Urinary bladder (tissue), 4 donors: ENCODE results near the gene PATJ. TPM values are rescaled to one million over a fixed set of nuclear protein-coding genes. Genes with fewer than 3 reads are reported as not detected.
"Not testable (repeated sequence)": the region's sequence is repeated elsewhere in the genome, so short reads cannot be mapped to it uniquely, and the experiment has no call there.

ENCODE experiments used
- DNase-seq: peaks from one replicate; pipeline ENCODE4 v3.0.0-alpha.2; 2015; ENCODE audit errors: extremely low spot score
- H3K27ac ChIP-seq: one replicate; pipeline ENCODE4 v1.5.1; 2013; ENCODE audit warnings: low read depth, mild to moderate bottlenecking, moderate library complexity
- H3K36me3 ChIP-seq: one replicate; pipeline ENCODE4 v1.6.1; 2013; ENCODE audit warnings: mild to moderate bottlenecking, moderate library complexity; ENCODE audit not compliant: insufficient read depth
- H3K4me1 ChIP-seq: one replicate; pipeline ENCODE4 v1.6.1; 2013; ENCODE audit warnings: mild to moderate bottlenecking, moderate library complexity; ENCODE audit not compliant: insufficient read depth
- H3K4me3 ChIP-seq: one replicate; pipeline ENCODE4 v1.5.1; 2013; ENCODE audit warnings: low read depth, low read length
- WGBS: extraction: QIAGEN DNeasy Blood & Tissue Kit; methylation state at CpG from one replicate; pipeline ENCODE4 v1.1.7; 2013; 5-methylcytosine and 5-hydroxymethylcytosine counted together
- polyA plus RNA-seq: library from polyadenylated mRNA; stranded (reverse); fragments of 200-250 nt; gene quantifications from one replicate; pipeline ENCODE4 v1.2.3, GENCODE V29; 2013
- total RNA-seq: library from RNA; depleted of rRNA; stranded (reverse); fragments of >200 nt; gene quantifications from one replicate; pipeline ENCODE4 v1.2.3, GENCODE V29; 2014
- donor health status: healthy with polysubstance abuse.
- donor health status: healthy.

Gene PATJ
- total and polyA plus RNA-seq, 2 donors, result 6.6 to 33.1 TPM

GRCh38 chr1:62140666-62141065 is 398.4 kb downstream of the PATJ start:
- no peak overlapping the region for H3K27ac ChIP-seq
- no peak overlapping the region for H3K4me3 ChIP-seq
- no peaks in the 10 kb centered on the region for H3K36me3 ChIP-seq
- 91% methylated on average over 4 of the region's 4 CpGs for WGBS
- no peak for DNase-seq
- no peaks in the 10 kb centered on the region for H3K4me1 ChIP-seq

- Histone ChIP-seq H3K36me3 (no peaks in the 10 kb centered on the region), H3K27ac (no peak overlapping the region)
- WGBS, result 25% methylated on average over 5 of the region's 5 CpGs
Measured at GRCh38 chr1:62142496-62142895, 400.2 kb downstream of the PATJ start.

GRCh38 chr1:62144238-62144831 is 402.1 kb downstream of the PATJ start:
- H3K27ac ChIP-seq, result no peak overlapping the region
- DNase-seq, result peak; percentile 11
- WGBS, result 1% methylated on average over 1 of the region's 1 CpG
- H3K4me1 ChIP-seq, result no peaks in the 10 kb centered on the region
- H3K36me3 ChIP-seq, result no peaks in the 10 kb centered on the region
- no peak overlapping the region for H3K4me3 ChIP-seq

More at GRCh38 chr1:62142496-62142895, 400.2 kb downstream of the PATJ start:
- no peak overlapping the region for H3K4me3 ChIP-seq
- DNase-seq, result no peak
- H3K4me1 ChIP-seq, result no peaks in the 10 kb centered on the region

GRCh38 chr1:62159940-62160348 is 417.7 kb downstream of the PATJ start:
- DNase-seq, result no peak
- 78% methylated on average over 6 of the region's 6 CpGs for whole genome bisulfite sequencing
- Histone ChIP-seq H3K36me3 (no peaks in the 10 kb centered on the region), H3K4me1 (no peaks in the 10 kb centered on the region), H3K27ac (no peak overlapping the region), H3K4me3 (no peak overlapping the region)

GRCh38 chr1:62161711-62162110 is 419.4 kb downstream of the PATJ start:
- no peaks in the 10 kb centered on the region for H3K36me3 ChIP-seq
- DNase-seq, result no peak
- H3K27ac ChIP-seq, result no peak overlapping the region
- no peak overlapping the region for H3K4me3 ChIP-seq
- 92% methylated on average over 1 of the region's 1 CpG for WGBS
- H3K4me1 ChIP-seq, result no peaks in the 10 kb centered on the region

GRCh38 chr1:62170380-62170779 is 428.1 kb downstream of the PATJ start:
- not testable (repeated sequence) for H3K36me3 ChIP-seq, H3K27ac ChIP-seq, DNase-seq, H3K4me1 ChIP-seq, H3K4me3 ChIP-seq
- WGBS, result 90% methylated on average over 10 of the region's 10 CpGs

- Histone ChIP-seq H3K27ac (no peak overlapping the region), H3K36me3 (no peaks in the 10 kb centered on the region), H3K4me1 (no peaks in the 10 kb centered on the region), H3K4me3 (no peak overlapping the region)
- DNase-seq, result peak; percentile 21
- WGBS, result 51% methylated on average over 9 of the region's 9 CpGs
Measured at GRCh38 chr1:62175568-62176179, 433.4 kb downstream of the PATJ start.

- H3K36me3 ChIP-seq, result no peaks in the 10 kb centered on the region
- no peak overlapping the region for H3K27ac ChIP-seq
- H3K4me3 ChIP-seq, result no peak overlapping the region
- DNase-seq, result no peak
- WGBS, result 85% methylated on average over 14 of the region's 14 CpGs
- no peaks in the 10 kb centered on the region for H3K4me1 ChIP-seq
Measured at GRCh38 chr1:62176597-62177312, 434.5 kb downstream of the PATJ start.

GRCh38 chr1:62177621-62178020 is 435.3 kb downstream of the PATJ start:
- no peaks in the 10 kb centered on the region for H3K36me3 ChIP-seq
- no peaks in the 10 kb centered on the region for H3K4me1 ChIP-seq
- no peak overlapping the region for H3K4me3 ChIP-seq
- no peak for DNase-seq
- no peak overlapping the region for H3K27ac ChIP-seq
- 67% methylated on average over 1 of the region's 1 CpG for WGBS

- 87% methylated on average over 7 of the region's 7 CpGs for WGBS
- Histone ChIP-seq H3K4me3 (no peak overlapping the region), H3K36me3 (no peaks in the 10 kb centered on the region), H3K27ac (no peak overlapping the region), H3K4me1 (no peaks in the 10 kb centered on the region)
- DNase-seq, result no peak
Measured at GRCh38 chr1:62178372-62178771, 436.1 kb downstream of the PATJ start.

- WGBS, result 67% methylated on average over 4 of the region's 4 CpGs
- H3K4me3 ChIP-seq, H3K36me3 ChIP-seq, DNase-seq, H3K27ac ChIP-seq, H3K4me1 ChIP-seq: not testable (repeated sequence)
Measured at GRCh38 chr1:62180054-62180453, 437.8 kb downstream of the PATJ start.

- WGBS, result 64% methylated on average over 6 of the region's 6 CpGs
- Histone ChIP-seq H3K27ac (no peak overlapping the region), H3K36me3 (no peaks in the 10 kb centered on the region), H3K4me3 (no peak overlapping the region), H3K4me1 (no peaks in the 10 kb centered on the region)
- peak; percentile 43 for DNase-seq
Measured at GRCh38 chr1:62180639-62181038, 438.4 kb downstream of the PATJ start.

- DNase-seq, result no peak
- H3K36me3 ChIP-seq, result no peaks in the 10 kb centered on the region
- H3K4me1 ChIP-seq, result no peaks in the 10 kb centered on the region
- no peak overlapping the region for H3K27ac ChIP-seq
- WGBS, result 77% methylated on average over 7 of the region's 7 CpGs
- no peak overlapping the region for H3K4me3 ChIP-seq
Measured at GRCh38 chr1:62181532-62181931, 439.3 kb downstream of the PATJ start.

GRCh38 chr1:62182157-62182556 is 439.9 kb downstream of the PATJ start:
- H3K36me3 ChIP-seq, H3K4me3 ChIP-seq, DNase-seq, H3K4me1 ChIP-seq, H3K27ac ChIP-seq: not testable (repeated sequence)
- WGBS, result 53% methylated on average over 8 of the region's 8 CpGs
